IMR-90 (cell line): ENCODE measurements around the gene KIAA0513. TPM values are rescaled to one million over a fixed set of nuclear protein-coding genes. Genes with fewer than 3 reads are reported as not detected.

Source experiments
- ATAC-seq: fragments of 200-7000 bp; cut with Tn5 transposase; 2 replicates; pipeline ENCODE4 v1.9.1; 2020; ENCODE audit warnings: low read depth, mild to moderate bottlenecking, moderate library complexity
- BruUV-seq: library from RNA; stranded (reverse); fragments of 400-500 nt; replicated peaks from 2 replicates; lab custom pipeline; 2021; lab: Mats Ljungman, UMichigan
- CTCF ChIA-PET: fragments of 300-600 bp; formaldehyde crosslinking; extraction: SDS; loops from one replicate; lab custom pipeline; 2021; ENCODE audit warnings: antibody characterized with exemption; lab: Yijun Ruan, JAX
- POLR2A ChIA-PET: fragments of 300-600 bp; sonication (Branson Sonifier 250); formaldehyde crosslinking; loops from one replicate; lab custom pipeline; 2022; ENCODE audit warnings: antibody characterized with exemption; ENCODE audit not compliant: unreplicated experiment; lab: Charles Lee
- DNase-seq: peaks from one replicate; pipeline ENCODE4 v3.0.0; 2013
- H2AFZ ChIP-seq: replicated peaks from 2 replicates; pipeline ENCODE3; 2013; ENCODE audit warnings: low read length, mild to moderate bottlenecking; ENCODE audit not compliant: poor library complexity
- H2AK5ac ChIP-seq: 2 replicates; pipeline ENCODE4 v1.6.1; 2013; ENCODE audit warnings: low read depth, low read length, inconsistent platforms
- H2AK9ac ChIP-seq: replicated peaks from 2 replicates; pipeline ENCODE3; 2013; ENCODE audit warnings: mild to moderate bottlenecking, low read depth, low read length, moderate library complexity; ENCODE audit not compliant: poor library complexity
- H2BK120ac ChIP-seq: 2 replicates; pipeline ENCODE4 v1.6.1; 2013; ENCODE audit warnings: low read depth, low read length, inconsistent platforms
- H2BK15ac ChIP-seq: 3 replicates; pipeline ENCODE4 v1.6.1; 2013; ENCODE audit warnings: low read depth, low read length, inconsistent platforms
- H2BK20ac ChIP-seq: 2 replicates; pipeline ENCODE4 v1.6.1; 2013; ENCODE audit warnings: low read depth, mild to moderate bottlenecking, inconsistent platforms, low read length, moderate library complexity
- H2BK5ac ChIP-seq: 2 replicates; pipeline ENCODE4 v1.6.1; 2013; ENCODE audit warnings: mild to moderate bottlenecking, low read depth, low read length, inconsistent platforms; ENCODE audit not compliant: poor library complexity, severe bottlenecking
- H3K14ac ChIP-seq: replicated peaks from 2 replicates; pipeline ENCODE4 v1.6.1; 2013; ENCODE audit warnings: low read depth, low read length, inconsistent platforms
- H3K18ac ChIP-seq: 2 replicates; pipeline ENCODE4 v1.6.1; 2013; ENCODE audit warnings: low read depth, low read length, control low read depth
- H3K23ac ChIP-seq: 2 replicates; pipeline ENCODE4 v1.6.1; 2013; ENCODE audit warnings: low read depth, low read length, inconsistent platforms
- H3K27ac ChIP-seq: 2 replicates; pipeline ENCODE4 v1.5.1; 2013; ENCODE audit warnings: mild to moderate bottlenecking, control low read depth, low read length; ENCODE audit not compliant: insufficient read depth
- H3K27me3 ChIP-seq: 2 replicates; pipeline ENCODE4 v1.6.1; 2013; ENCODE audit warnings: low read length; ENCODE audit not compliant: control insufficient read depth, insufficient read depth
- H3K36me3 ChIP-seq: 2 replicates; pipeline ENCODE4 v1.6.1; 2013; ENCODE audit warnings: low read length, mixed read lengths; ENCODE audit not compliant: control insufficient read depth, insufficient read depth
- H3K4ac ChIP-seq: 2 replicates; pipeline ENCODE4 v1.6.1; 2013; ENCODE audit warnings: low read depth, low read length, inconsistent platforms
- H3K4me1 ChIP-seq: 2 replicates; pipeline ENCODE4 v1.6.1; 2013; ENCODE audit warnings: low read length, mixed read lengths; ENCODE audit not compliant: control insufficient read depth, insufficient read depth
- H3K4me2 ChIP-seq: 2 replicates; pipeline ENCODE4 v1.6.1; 2013; ENCODE audit warnings: low read depth, mild to moderate bottlenecking, control low read depth, low read length, moderate library complexity
- H3K4me3 ChIP-seq: 2 replicates; pipeline ENCODE4 v1.5.1; 2013; ENCODE audit warnings: low read depth, mild to moderate bottlenecking, control low read depth, low read length, moderate library complexity; ENCODE audit not compliant: insufficient read depth
- H3K56ac ChIP-seq: 2 replicates; pipeline ENCODE4 v1.6.1; 2013; ENCODE audit warnings: low read length, inconsistent platforms; ENCODE audit not compliant: insufficient read depth; ENCODE audit errors: extremely low read depth
- H3K79me1 ChIP-seq, 2 experiments: 2 replicates each; pipeline ENCODE4 v1.6.1; 2013; ENCODE audit warnings: low read length in 2 of 2, inconsistent platforms in 1 of 2, low read depth in 1 of 2
- H3K9ac ChIP-seq: 2 replicates; pipeline ENCODE4 v1.6.1; 2013; ENCODE audit warnings: low read depth, low read length, control low read depth
- H3K9me1 ChIP-seq: 2 replicates; pipeline ENCODE4 v1.6.1; 2013; ENCODE audit warnings: low read length, inconsistent platforms; ENCODE audit not compliant: insufficient read depth
- H3K9me3 ChIP-seq: 2 replicates; pipeline ENCODE4 v1.6.1; 2013; ENCODE audit warnings: low read length; ENCODE audit not compliant: control insufficient read depth, insufficient read depth
- H4K20me1 ChIP-seq: 2 replicates; pipeline ENCODE4 v1.6.1; 2013; ENCODE audit warnings: low read length, inconsistent platforms; ENCODE audit not compliant: insufficient read depth
- H4K5ac ChIP-seq: 2 replicates; pipeline ENCODE4 v1.6.1; 2013; ENCODE audit warnings: mild to moderate bottlenecking, low read depth, low read length, control low read depth
- H4K8ac ChIP-seq, 2 experiments: 2 replicates each; pipeline ENCODE4 v1.6.1; 2013; ENCODE audit warnings: low read depth in 2 of 2, low read length in 2 of 2, control low read depth in 1 of 2, inconsistent platforms in 1 of 2
- H4K91ac ChIP-seq: 2 replicates; pipeline ENCODE4 v1.6.1; 2013; ENCODE audit warnings: low read depth, low read length, inconsistent platforms; ENCODE audit not compliant: insufficient read depth
- CHD1 ChIP-seq: IDR thresholded peaks from 2 replicates; pipeline ENCODE4 v1.6.1; 2012; ENCODE audit warnings: low read depth, low read length, improper control_type of control experiment
- FOS ChIP-seq: fragments of 150-350 bp; IDR thresholded peaks from 2 replicates; pipeline ENCODE4 v1.6.1; 2016; ENCODE audit warnings: low read depth, low read length
- NFE2L2 ChIP-seq: fragments of 150-350 bp; IDR thresholded peaks from 2 replicates; pipeline ENCODE4 v1.6.1; 2016; ENCODE audit warnings: low read depth, mild to moderate bottlenecking, low read length
- WGBS, 2 experiments: methylation state at CpG; one replicate each; pipeline versions ENCODE4 v1.1.5 to v1.1.7; 2013; ENCODE audit warnings: missing lambda C conversion rate in 2 of 2; ENCODE audit not compliant: insufficient read length in 1 of 2; ENCODE audit errors: extremely low coverage in 2 of 2; 5-methylcytosine and 5-hydroxymethylcytosine counted together
- dilution Hi-C: fragments of 300-500 bp; cut with HindIII; formaldehyde crosslinking; loops from one replicate; pipeline ENCODE4 v1.14.3; 2018; ENCODE audit warnings: low sequenced_read_pairs; ENCODE audit not compliant: unreplicated experiment
- in situ Hi-C: fragments of 300-500 bp; cut with MboI; formaldehyde crosslinking; loops from 3 replicates; pipeline ENCODE4 v1.14.3; 2019; ENCODE audit warnings: low sequenced_read_pairs, inconsistent platforms, mixed read lengths
- intact Hi-C: fragments of 100-400 bp; cut with micrococcal nuclease; formaldehyde crosslinking; loops from 2 replicates; pipeline ENCODE4 v1.10.0; 2022
- polyA plus RNA-seq, 3 experiments: library from polyadenylated mRNA; depleted of rRNA; stranded (reverse); fragments of >200 nt; gene quantifications; 2 replicates each; pipeline ENCODE4 v1.2.3, GENCODE V29; 2012; ENCODE audit warnings: low replicate concordance in 1 of 3
- total RNA-seq: library from RNA; depleted of rRNA; stranded (reverse); fragments of >200 nt; gene quantifications from 2 replicates; pipeline ENCODE4 v1.2.3, GENCODE V29; 2012

KIAA0513 gene
- total and polyA plus RNA-seq, 2 of the 4 experiments (the other 2 are of a cell fraction) = 9.5 TPM

GRCh38 chr16:85048921-85049562 is 21.4 kb downstream of the KIAA0513 start:
- H3K14ac ChIP-seq = no peak overlapping the region
- H3K4me2 ChIP-seq = no peak overlapping the region
- DNase-seq (no peak), ATAC-seq (no peak)
- BruUV-seq = no TSS peak
- H3K27me3 ChIP-seq = 0 out of 2 replicates have a peak, but pooled peaks cover 1% of the 10 kb centered on the region
- no peak overlapping the region for H2BK20ac ChIP-seq
- no peaks in the 10 kb centered on the region for H3K9me3 ChIP-seq
- H3K4ac ChIP-seq = no peak overlapping the region
- H4K91ac ChIP-seq = no peak overlapping the region
- no peak overlapping the region for H4K8ac ChIP-seq
- dilution Hi-C loops = no loop called here
- no peak overlapping the region for H2AK5ac ChIP-seq
- H3K9me1 ChIP-seq = no peaks in the 10 kb centered on the region; the same call in none of the 2 replicates
- no peak overlapping the region for H2BK5ac ChIP-seq
- H2AK9ac ChIP-seq = no peak overlapping the region
- H3K4me1 ChIP-seq = peaks cover 5% of the 10 kb centered on the region
- H2AFZ ChIP-seq = peak overlapping the region; percentile 33
- H3K23ac ChIP-seq = no peak overlapping the region
- no peak overlapping the region for H2BK15ac ChIP-seq
- H4K20me1 ChIP-seq = peaks cover 10% of the 10 kb centered on the region
- H3K36me3 ChIP-seq = peaks cover 5% of the 10 kb centered on the region; the same call in 1 of the 2 replicates
- H3K56ac ChIP-seq = no peak overlapping the region
- no peak for TF ChIP-seq FOS
- TF ChIP-seq CHD1 = no peak
- no peak for TF ChIP-seq NFE2L2
- WGBS, 2 experiments = 84% methylated on average over 4 of the region's 17 CpGs; no CpG with 5 or more reads in 1 of the 2 experiments
- H3K27ac ChIP-seq = no peak overlapping the region
- no peak overlapping the region for H3K4me3 ChIP-seq
- no peak overlapping the region for H3K18ac ChIP-seq
- H2BK120ac ChIP-seq = no peak overlapping the region
- no peak overlapping the region for H4K5ac ChIP-seq
- peaks cover 0 to 17% of the 10 kb centered on the region in 2 experiments; a peak in 3 of 4 replicates for H3K79me1 ChIP-seq
- intact Hi-C loops = no loop called here
- in situ Hi-C loops = no loop called here
- H3K9ac ChIP-seq = no peak overlapping the region
- CTCF ChIA-PET = no interaction called here
- POLR2A ChIA-PET = no interaction called here
